Thoracic aorta (tissue), 2 donors: ENCODE data around the gene FOXP1. TPM values are rescaled to one million over a fixed set of nuclear protein-coding genes. Genes with fewer than 3 reads are reported as not detected.

Experiments
- ATAC-seq: fragments of 150-250 bp; one replicate; pipeline ENCODE4 v1.8.0; 2017; ENCODE audit warnings: low read depth; ENCODE audit not compliant: insufficient number of reproducible peaks, low FRiP score
- DNase-seq: peaks from one replicate; pipeline ENCODE4 v3.0.0-alpha.2; 2020; ENCODE audit warnings: low spot score
- H3K27ac ChIP-seq, 2 donors: fragments of 200-600 bp; sonication (generic); 1 replicate in 1 of 2; 2 replicates in 1 of 2; pipeline ENCODE4 v1.5.1; 2016; ENCODE audit warnings: mild to moderate bottlenecking in 2 of 2, moderate library complexity in 2 of 2
- H3K27me3 ChIP-seq: fragments of 200-600 bp; sonication (generic); replicated peaks from 2 replicates; pipeline ENCODE4 v1.6.0; 2016; ENCODE audit warnings: mild to moderate bottlenecking; ENCODE audit not compliant: insufficient read depth
- H3K36me3 ChIP-seq: fragments of 200-600 bp; sonication (generic); one replicate; pipeline ENCODE4 v1.5.1; 2016
- H3K4me1 ChIP-seq, 2 donors: fragments of 200-600 bp; sonication (generic); 1 replicate in 1 of 2; 2 replicates in 1 of 2; pipeline versions ENCODE4 v1.5.1 to v1.6.0; 2016; ENCODE audit warnings: low read depth in 2 of 2, mild to moderate bottlenecking in 1 of 2; ENCODE audit not compliant: control insufficient read depth in 1 of 2
- H3K4me3 ChIP-seq: fragments of 200-600 bp; sonication (generic); 2 replicates; pipeline ENCODE4 v1.5.1; 2016; ENCODE audit warnings: mild to moderate bottlenecking
- H3K9me3 ChIP-seq: fragments of 200-600 bp; sonication (generic); 2 replicates; pipeline ENCODE4 v1.5.1; 2016
- CTCF ChIP-seq: fragments of 200-600 bp; sonication (generic); IDR thresholded peaks from one replicate; pipeline ENCODE4 v1.5.1; 2019; ENCODE audit warnings: antibody characterized with exemption
- total RNA-seq, 2 donors: library from RNA; depleted of rRNA; stranded (reverse); fragments of >200 nt; gene quantifications; one replicate each; pipeline versions ENCODE4 v1.1.0 to v1.2.3, GENCODE V29; 2016

Gene FOXP1
- total RNA-seq, 2 donors from 2014 or later, result 176 to 255 TPM

GRCh38 chr3:71282976-71283375 lies 300.6 kb downstream of the FOXP1 start:
- no peak for ATAC-seq
- no peak for DNase-seq
- H3K27ac ChIP-seq, result no peak overlapping the region
- no peak for TF ChIP-seq CTCF
- H3K4me1 ChIP-seq, result no peaks in the 10 kb centered on the region
- no peak overlapping the region for H3K4me3 ChIP-seq
- no peaks in the 10 kb centered on the region for H3K9me3 ChIP-seq
- no peaks in the 10 kb centered on the region for H3K36me3 ChIP-seq
- no peaks in the 10 kb centered on the region for H3K27me3 ChIP-seq

GRCh38 chr3:71281280-71281679 lies 302.2 kb downstream of the FOXP1 start:
- Histone ChIP-seq H3K27me3 (no peaks in the 10 kb centered on the region), H3K9me3 (no peaks in the 10 kb centered on the region), H3K36me3 (no peaks in the 10 kb centered on the region), H3K27ac (no peak overlapping the region), H3K4me1 (no peaks in the 10 kb centered on the region), H3K4me3 (no peak overlapping the region)
- no peak for DNase-seq
- ATAC-seq, result no peak
- no peak for TF ChIP-seq CTCF

- Histone ChIP-seq H3K9me3 (no peaks in the 10 kb centered on the region), H3K27ac (no peak overlapping the region), H3K4me3 (no peak overlapping the region), H3K27me3 (no peaks in the 10 kb centered on the region), H3K36me3 (no peaks in the 10 kb centered on the region), H3K4me1 (no peaks in the 10 kb centered on the region)
- ATAC-seq, result no peak
- TF ChIP-seq CTCF, result no peak
- no peak for DNase-seq
These were observed 306.2 kb downstream of the FOXP1 start for GRCh38 chr3:71277341-71277740.

- H3K4me3 ChIP-seq, result no peak overlapping the region
These were observed 307.0 kb downstream of the FOXP1 start for GRCh38 chr3:71276531-71276930.

GRCh38 chr3:71273453-71273852 lies 310.1 kb downstream of the FOXP1 start:
- DNase-seq (no peak), ATAC-seq (no peak)
- no peaks in the 10 kb centered on the region for H3K9me3 ChIP-seq
- H3K4me1 ChIP-seq, result peaks cover 3 to 9% of the 10 kb centered on the region in 2 donors
- no peaks in the 10 kb centered on the region for H3K27me3 ChIP-seq
- H3K4me3 ChIP-seq, result no peak overlapping the region
- H3K27ac ChIP-seq, result no peak overlapping the region
- H3K36me3 ChIP-seq, result no peaks in the 10 kb centered on the region
- no peak for TF ChIP-seq CTCF

More at GRCh38 chr3:71276531-71276930, 307.0 kb downstream of the FOXP1 start:
- Histone ChIP-seq H3K27ac (no peak overlapping the region), H3K9me3 (no peaks in the 10 kb centered on the region), H3K27me3 (no peaks in the 10 kb centered on the region), H3K4me1 (no peaks in the 10 kb centered on the region), H3K36me3 (no peaks in the 10 kb centered on the region)
- TF ChIP-seq CTCF, result no peak
- ATAC-seq, result no peak
- no peak for DNase-seq
